Astrocyte (in vitro differentiated cells and primary cell): ENCODE measurements around the gene KRT80.

ENCODE experiments used
- EZH2 ChIP-seq: IDR thresholded peaks from 2 replicates; pipeline ENCODE4 v1.6.1; 2012; ENCODE audit warnings: mild to moderate bottlenecking, low read length, inconsistent platforms; ENCODE audit not compliant: insufficient read depth
- TF ChIP-seq, protein P1 (sequence below): IDR thresholded peaks from 2 replicates; pipeline ENCODE4 v1.5.1; 2011; ENCODE audit warnings: low read depth, mild to moderate bottlenecking, inconsistent platforms, low read length, moderate library complexity; ENCODE audit not compliant: insufficient read depth

DNA sequence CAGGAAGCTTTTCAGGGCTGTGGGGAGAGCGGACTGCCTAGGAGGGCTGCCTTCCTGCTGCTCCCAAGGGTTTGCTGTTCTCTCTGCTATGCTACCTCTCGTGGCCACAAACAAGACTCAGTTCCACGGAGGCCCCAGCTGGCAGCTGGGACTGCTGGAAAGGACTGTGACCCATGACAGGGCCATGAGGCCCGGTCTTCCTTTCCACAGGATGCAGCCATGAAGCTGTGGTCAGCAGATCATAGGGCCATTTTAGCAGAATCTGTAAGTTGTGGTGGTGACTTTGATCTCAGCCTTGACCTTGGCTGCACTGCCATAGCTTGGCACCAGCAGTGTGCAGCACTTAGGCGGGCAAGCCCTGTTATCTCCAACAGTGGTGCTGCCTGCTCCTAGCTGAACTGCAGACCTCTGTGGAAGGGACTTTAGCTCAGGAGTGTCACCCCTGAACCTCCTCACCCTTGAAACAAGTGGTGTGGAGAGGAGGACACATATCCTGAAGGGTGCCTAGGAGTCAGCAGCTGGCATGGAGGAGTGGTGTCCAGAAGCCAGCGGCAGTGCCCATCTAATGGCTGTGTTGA, 12.3 kb downstream of the KRT80 start:
- TF ChIP-seq, protein P1, sequence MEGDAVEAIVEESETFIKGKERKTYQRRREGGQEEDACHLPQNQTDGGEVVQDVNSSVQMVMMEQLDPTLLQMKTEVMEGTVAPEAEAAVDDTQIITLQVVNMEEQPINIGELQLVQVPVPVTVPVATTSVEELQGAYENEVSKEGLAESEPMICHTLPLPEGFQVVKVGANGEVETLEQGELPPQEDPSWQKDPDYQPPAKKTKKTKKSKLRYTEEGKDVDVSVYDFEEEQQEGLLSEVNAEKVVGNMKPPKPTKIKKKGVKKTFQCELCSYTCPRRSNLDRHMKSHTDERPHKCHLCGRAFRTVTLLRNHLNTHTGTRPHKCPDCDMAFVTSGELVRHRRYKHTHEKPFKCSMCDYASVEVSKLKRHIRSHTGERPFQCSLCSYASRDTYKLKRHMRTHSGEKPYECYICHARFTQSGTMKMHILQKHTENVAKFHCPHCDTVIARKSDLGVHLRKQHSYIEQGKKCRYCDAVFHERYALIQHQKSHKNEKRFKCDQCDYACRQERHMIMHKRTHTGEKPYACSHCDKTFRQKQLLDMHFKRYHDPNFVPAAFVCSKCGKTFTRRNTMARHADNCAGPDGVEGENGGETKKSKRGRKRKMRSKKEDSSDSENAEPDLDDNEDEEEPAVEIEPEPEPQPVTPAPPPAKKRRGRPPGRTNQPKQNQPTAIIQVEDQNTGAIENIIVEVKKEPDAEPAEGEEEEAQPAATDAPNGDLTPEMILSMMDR: no peak
- TF ChIP-seq EZH2: no peak
